ENCODE measurements around the gene MCOLN2. TPM values are rescaled to one million over a fixed set of nuclear protein-coding genes. Genes with fewer than 3 reads are reported as not detected.

MCOLN2 gene
- polyA plus RNA-seq, 1 of the 3 experiments (the other 2 are of a cell fraction) = not detected

DNA sequence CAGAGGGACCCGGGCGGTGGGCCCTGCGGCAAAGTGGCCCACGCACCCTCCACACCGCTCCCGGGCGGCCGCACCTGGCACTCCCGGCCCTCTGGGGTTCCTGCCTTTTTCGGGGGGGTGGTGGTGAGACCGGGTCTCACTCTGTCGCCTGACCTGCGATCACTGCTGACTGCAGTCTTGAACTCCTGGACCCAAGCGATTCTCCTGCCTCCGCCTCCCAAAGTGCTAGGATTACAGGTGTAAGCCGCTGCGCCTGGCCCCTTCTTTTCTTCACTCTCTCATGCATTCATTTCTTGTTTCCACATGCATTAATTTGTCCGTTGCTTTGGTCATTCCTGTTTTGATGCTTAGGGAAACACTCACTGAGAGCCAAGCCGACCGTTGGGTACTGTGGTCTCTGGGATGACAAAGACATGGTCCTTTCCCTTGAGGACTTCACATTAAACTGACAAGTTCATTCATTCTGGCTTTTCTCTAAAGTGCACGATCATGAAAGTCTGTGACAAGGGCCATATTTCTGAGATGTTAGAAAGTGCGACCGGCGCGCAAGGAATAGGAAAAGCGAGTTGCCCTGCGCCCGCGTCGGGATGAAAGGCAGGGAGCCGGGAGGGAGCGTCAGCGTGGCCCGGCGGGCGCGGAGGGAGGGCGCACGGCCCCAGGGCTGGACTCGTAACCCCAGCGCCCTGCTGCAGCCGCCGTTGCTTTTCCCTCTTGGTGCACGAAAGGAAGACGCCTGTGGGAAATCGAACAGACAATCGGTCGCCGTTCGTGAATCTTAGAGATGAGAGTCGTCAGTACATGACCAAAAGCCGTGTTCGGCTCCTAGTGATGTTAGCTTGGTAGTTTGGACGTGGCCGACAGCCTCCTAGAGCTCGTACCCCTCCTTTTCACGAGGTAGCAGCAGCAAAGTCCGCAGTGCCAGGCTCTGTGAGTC lies 1.0 kb upstream of the MCOLN2 start:
- Histone ChIP-seq H3K9ac (no peak overlapping the region), H3K4me3 (ENCODE audit: low read depth in 2 of 2, low read length in 1 of 2) (peak overlapping the region; percentile 41 to 46; a peak in 3 of 4 replicates), H3F3A (replicated peaks; ENCODE audit: insufficient read depth) (no peaks in the 10 kb centered on the region), H3K36me3 (replicated peaks in 1 of 2; ENCODE audit: control insufficient read depth in 1 of 2, insufficient read depth in 2 of 2, low read length in 1 of 2) (no peaks in the 10 kb centered on the region), H3K79me2 (ENCODE audit: insufficient read depth) (no peaks in the 10 kb centered on the region), H3K27ac (ENCODE audit: low read depth in 2 of 2, low read length in 1 of 2) (no peak overlapping the region), H3K27me3 (ENCODE audit: insufficient read depth) (peaks cover 45% of the 10 kb centered on the region), H3K9me3 (no peaks in the 10 kb centered on the region), H3K4me1 (ENCODE audit: control insufficient read depth in 1 of 2, insufficient read depth in 2 of 2, low read depth in 1 of 2, low read length in 1 of 2) (peaks cover 0 to 13% of the 10 kb centered on the region in 2 experiments; a peak in 1 of 4 replicates), H4K20me1 (ENCODE audit: insufficient read depth) (no peaks in the 10 kb centered on the region), H3K4me2 (peak overlapping the region; percentile 78), H3K9me2 (no peaks in the 10 kb centered on the region), H2AFZ (ENCODE audit: low read depth) (0 out of 2 replicates have a peak overlapping the region, but pooled peaks have one; percentile 41)
- WGBS (ENCODE audit: low lambda C conversion rate) = 6% methylated on average over 36 of the region's 58 CpGs
- DNase-seq = peak; percentile 67
- ChIA-PET CTCF (interaction anchor here (1.1 to 2.1 kb wide), 2 partner anchors 51 to 53 kb away, joined by 3 to 8 read pairs; no protein-coding TSS in a partner anchor), POLR2A (no interaction called here)
- TF ChIP-seq MEF2A (IDR thresholded peaks at IDR 0.05; ENCODE audit: borderline replicate concordance, low read depth) (no peak), EZH2phosphoT487 (IDR thresholded peaks at IDR 0.05; ENCODE audit: borderline replicate concordance, low read depth) (no peak), EP300 (IDR thresholded peaks at IDR 0.05; ENCODE audit: borderline replicate concordance in 1 of 2, low read depth in 1 of 2, low read length in 1 of 2) (no peak), CHD2 (IDR thresholded peaks at IDR 0.05; ENCODE audit: low read length, partially characterized antibody) (no peak)

DNA sequence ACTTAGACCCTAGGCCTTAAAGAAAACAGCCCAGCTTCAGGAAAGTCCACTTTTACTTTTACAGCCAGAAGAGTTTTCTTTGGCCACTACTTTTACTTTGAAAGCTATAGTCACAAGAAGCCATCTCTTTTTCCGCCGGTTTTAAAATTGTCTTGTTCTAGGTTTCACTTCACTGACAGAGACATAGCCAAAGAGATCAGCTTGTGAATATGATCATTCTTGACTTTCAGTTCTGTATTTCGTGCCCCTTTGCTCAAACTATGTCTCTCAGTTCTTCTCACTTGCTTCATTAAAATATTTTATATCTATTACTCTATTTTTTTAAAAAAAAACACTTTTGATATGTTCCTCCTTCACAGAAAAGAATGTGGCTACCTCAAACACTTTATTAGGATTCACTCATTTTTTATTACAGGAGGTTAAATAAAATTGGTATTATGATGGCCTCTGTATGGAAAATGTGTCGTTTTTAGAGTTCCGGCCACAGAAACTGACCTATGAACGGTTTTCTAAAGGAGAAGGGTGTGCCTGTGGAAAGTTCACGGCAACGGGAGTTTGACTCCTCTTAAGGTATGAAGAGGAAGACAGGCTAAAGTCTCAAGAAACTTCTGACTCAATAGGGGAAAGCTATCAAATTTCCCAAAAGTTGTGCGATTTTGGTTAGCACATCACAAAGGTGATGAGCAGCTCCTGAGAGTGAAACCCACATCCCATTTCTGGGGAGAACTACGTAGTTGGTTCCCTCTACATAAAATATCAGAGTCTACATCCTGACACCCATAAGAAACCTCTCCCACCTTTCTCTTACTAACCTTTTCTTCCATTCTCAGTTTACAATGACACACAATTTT lies 1.2 kb downstream of the MCOLN2 start:
- no peak overlapping the region for H3K4me3 ChIP-seq (ENCODE audit: low read depth in 2 of 2, low read length in 1 of 2)
- POLR2A ChIA-PET = no interaction called here
- CTCF ChIA-PET = interaction anchor here (1.6 kb wide), 1 partner anchor 51 kb away, joined by 7 read pairs; no protein-coding TSS in a partner anchor
- TF ChIP-seq TAF1 (IDR thresholded peaks at IDR 0.05; ENCODE audit: borderline replicate concordance, low read depth, low read length) = no peak
- no peak for TF ChIP-seq JUND (IDR thresholded peaks at IDR 0.05)
- TF ChIP-seq RAD21 (IDR thresholded peaks at IDR 0.05; ENCODE audit: low read length) = no peak
- no peak for TF ChIP-seq GATA2 (CRISPR knock-in tag; IDR thresholded peaks at IDR 0.05)
- no peak for TF ChIP-seq SMC3 (IDR thresholded peaks at IDR 0.05; ENCODE audit: low read depth, low read length)
- TF ChIP-seq, protein P1, sequence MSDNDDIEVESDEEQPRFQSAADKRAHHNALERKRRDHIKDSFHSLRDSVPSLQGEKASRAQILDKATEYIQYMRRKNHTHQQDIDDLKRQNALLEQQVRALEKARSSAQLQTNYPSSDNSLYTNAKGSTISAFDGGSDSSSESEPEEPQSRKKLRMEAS (IDR thresholded peaks at IDR 0.05; ENCODE audit: low read depth) = no peak
- no peak for TF ChIP-seq ELF1 (IDR thresholded peaks at IDR 0.05)
- TF ChIP-seq TCF12 (IDR thresholded peaks at IDR 0.05) = no peak
- no peak for TF ChIP-seq CHD2 (IDR thresholded peaks at IDR 0.05; ENCODE audit: low read length, partially characterized antibody)
- TF ChIP-seq, protein P2, sequence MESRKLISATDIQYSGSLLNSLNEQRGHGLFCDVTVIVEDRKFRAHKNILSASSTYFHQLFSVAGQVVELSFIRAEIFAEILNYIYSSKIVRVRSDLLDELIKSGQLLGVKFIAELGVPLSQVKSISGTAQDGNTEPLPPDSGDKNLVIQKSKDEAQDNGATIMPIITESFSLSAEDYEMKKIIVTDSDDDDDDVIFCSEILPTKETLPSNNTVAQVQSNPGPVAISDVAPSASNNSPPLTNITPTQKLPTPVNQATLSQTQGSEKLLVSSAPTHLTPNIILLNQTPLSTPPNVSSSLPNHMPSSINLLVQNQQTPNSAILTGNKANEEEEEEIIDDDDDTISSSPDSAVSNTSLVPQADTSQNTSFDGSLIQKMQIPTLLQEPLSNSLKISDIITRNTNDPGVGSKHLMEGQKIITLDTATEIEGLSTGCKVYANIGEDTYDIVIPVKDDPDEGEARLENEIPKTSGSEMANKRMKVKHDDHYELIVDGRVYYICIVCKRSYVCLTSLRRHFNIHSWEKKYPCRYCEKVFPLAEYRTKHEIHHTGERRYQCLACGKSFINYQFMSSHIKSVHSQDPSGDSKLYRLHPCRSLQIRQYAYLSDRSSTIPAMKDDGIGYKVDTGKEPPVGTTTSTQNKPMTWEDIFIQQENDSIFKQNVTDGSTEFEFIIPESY (IDR thresholded peaks at IDR 0.05; ENCODE audit: borderline replicate concordance, low read depth) = no peak
- no peak for TF ChIP-seq YY1 (IDR thresholded peaks at IDR 0.05; ENCODE audit: low read depth)
- TF ChIP-seq NFIC (IDR thresholded peaks at IDR 0.05; ENCODE audit: borderline replicate concordance) = no peak
- TF ChIP-seq SIN3A (IDR thresholded peaks at IDR 0.05; ENCODE audit: borderline replicate concordance, low read depth, low read length) = no peak
- TF ChIP-seq, protein P3, sequence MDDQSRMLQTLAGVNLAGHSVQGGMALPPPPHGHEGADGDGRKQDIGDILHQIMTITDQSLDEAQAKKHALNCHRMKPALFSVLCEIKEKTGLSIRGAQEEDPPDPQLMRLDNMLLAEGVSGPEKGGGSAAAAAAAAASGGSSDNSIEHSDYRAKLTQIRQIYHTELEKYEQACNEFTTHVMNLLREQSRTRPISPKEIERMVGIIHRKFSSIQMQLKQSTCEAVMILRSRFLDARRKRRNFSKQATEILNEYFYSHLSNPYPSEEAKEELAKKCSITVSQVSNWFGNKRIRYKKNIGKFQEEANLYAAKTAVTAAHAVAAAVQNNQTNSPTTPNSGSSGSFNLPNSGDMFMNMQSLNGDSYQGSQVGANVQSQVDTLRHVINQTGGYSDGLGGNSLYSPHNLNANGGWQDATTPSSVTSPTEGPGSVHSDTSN (IDR thresholded peaks at IDR 0.05) = no peak
- no peak for TF ChIP-seq FOXM1 (IDR thresholded peaks at IDR 0.05; ENCODE audit: low read depth)
- no peak for TF ChIP-seq MXI1 (IDR thresholded peaks at IDR 0.05; ENCODE audit: low read depth, low read length)
- TF ChIP-seq EZH2phosphoT487 (IDR thresholded peaks at IDR 0.05; ENCODE audit: borderline replicate concordance, low read depth) = no peak
- no peak overlapping the region for H3K27ac ChIP-seq (ENCODE audit: low read depth in 2 of 2, low read length in 1 of 2)
- no peak overlapping the region for H3K4me2 ChIP-seq
- H3K27me3 ChIP-seq (ENCODE audit: insufficient read depth) = peaks cover 45% of the 10 kb centered on the region
- peak; percentile 6 for DNase-seq
- no peaks in the 10 kb centered on the region for H3K36me3 ChIP-seq (replicated peaks in 1 of 2; ENCODE audit: control insufficient read depth in 1 of 2, insufficient read depth in 2 of 2, low read length in 1 of 2)
- no peaks in the 10 kb centered on the region for H3K79me2 ChIP-seq (ENCODE audit: insufficient read depth)
- no peaks in the 10 kb centered on the region for H3F3A ChIP-seq (replicated peaks; ENCODE audit: insufficient read depth)
- H3K9me3 ChIP-seq = no peaks in the 10 kb centered on the region
- H2AFZ ChIP-seq (ENCODE audit: low read depth) = no peak overlapping the region
- no peaks in the 10 kb centered on the region for H4K20me1 ChIP-seq (ENCODE audit: insufficient read depth)
- peaks cover 0 to 13% of the 10 kb centered on the region in 2 experiments; a peak in 1 of 4 replicates for H3K4me1 ChIP-seq (ENCODE audit: control insufficient read depth in 1 of 2, insufficient read depth in 2 of 2, low read depth in 1 of 2, low read length in 1 of 2)
- no peak overlapping the region for H3K9ac ChIP-seq
- 46% methylated on average over 10 of the region's 10 CpGs for WGBS (ENCODE audit: low lambda C conversion rate)
- no peaks in the 10 kb centered on the region for H3K9me2 ChIP-seq
